ENCODE data around the gene WDR20. TPM values are rescaled to one million over a fixed set of nuclear protein-coding genes. Genes with fewer than 3 reads are reported as not detected.

WDR20 gene
- polyA plus RNA-seq, 1 of the 3 experiments (the other 2 are of a cell fraction) = 12.4 TPM

DNA sequence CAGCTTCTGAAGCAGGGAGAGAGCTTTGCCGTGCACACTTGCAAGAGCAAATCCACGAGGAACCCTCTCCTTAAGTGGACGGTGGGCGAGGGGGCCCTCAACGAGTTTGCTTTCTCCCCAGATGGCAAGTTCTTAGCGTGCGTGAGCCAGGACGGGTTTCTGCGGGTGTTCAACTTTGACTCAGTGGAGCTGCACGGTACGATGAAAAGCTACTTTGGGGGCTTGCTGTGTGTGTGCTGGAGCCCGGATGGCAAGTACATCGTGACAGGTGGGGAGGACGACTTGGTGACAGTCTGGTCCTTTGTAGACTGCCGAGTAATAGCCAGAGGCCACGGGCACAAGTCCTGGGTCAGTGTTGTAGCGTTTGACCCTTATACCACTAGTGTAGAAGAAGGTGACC, 69.0 kb downstream of the WDR20 start:
- Histone ChIP-seq H3K27me3 (ENCODE audit: insufficient read depth) (no peaks in the 10 kb centered on the region), H3K9me3 (no peaks in the 10 kb centered on the region), H4K20me1 (ENCODE audit: insufficient read depth) (no peaks in the 10 kb centered on the region), H3K9me2 (no peaks in the 10 kb centered on the region), H3F3A (replicated peaks; ENCODE audit: insufficient read depth) (no peaks in the 10 kb centered on the region), H3K4me1 (ENCODE audit: control insufficient read depth in 1 of 2, insufficient read depth in 2 of 2, low read depth in 1 of 2, low read length in 1 of 2) (peaks cover 0 to 19% of the 10 kb centered on the region in 2 experiments; a peak in 1 of 4 replicates), H3K4me2 (no peak overlapping the region), H3K4me3 (ENCODE audit: low read depth in 2 of 2, low read length in 1 of 2) (no peak overlapping the region), H3K9ac (no peak overlapping the region), H3K36me3 (replicated peaks in 1 of 2; ENCODE audit: control insufficient read depth in 1 of 2, insufficient read depth in 2 of 2, low read length in 1 of 2) (peaks cover 29 to 40% of the 10 kb centered on the region in 2 experiments), H2AFZ (ENCODE audit: low read depth) (no peak overlapping the region), H3K79me2 (ENCODE audit: insufficient read depth) (peaks cover 18% of the 10 kb centered on the region; the same call in 1 of the 2 replicates), H3K27ac (ENCODE audit: low read depth in 2 of 2, low read length in 1 of 2) (no peak overlapping the region)
- ChIA-PET POLR2A (no interaction called here), CTCF (interaction anchor here (0.6 to 1.2 kb wide), 3 partner anchors 69 to 147 kb away, joined by 3 to 4 read pairs (median 4); partner anchors contain the start of gene WDR20)
- TF ChIP-seq MXI1 (IDR thresholded peaks at IDR 0.05; ENCODE audit: low read depth, low read length) (no peak), RCOR1 (IDR thresholded peaks at IDR 0.05; ENCODE audit: low read length) (no peak), TEAD4 (IDR thresholded peaks at IDR 0.05; ENCODE audit: borderline replicate concordance, insufficient read depth) (no peak)
- TF ChIP-seq, protein P1, sequence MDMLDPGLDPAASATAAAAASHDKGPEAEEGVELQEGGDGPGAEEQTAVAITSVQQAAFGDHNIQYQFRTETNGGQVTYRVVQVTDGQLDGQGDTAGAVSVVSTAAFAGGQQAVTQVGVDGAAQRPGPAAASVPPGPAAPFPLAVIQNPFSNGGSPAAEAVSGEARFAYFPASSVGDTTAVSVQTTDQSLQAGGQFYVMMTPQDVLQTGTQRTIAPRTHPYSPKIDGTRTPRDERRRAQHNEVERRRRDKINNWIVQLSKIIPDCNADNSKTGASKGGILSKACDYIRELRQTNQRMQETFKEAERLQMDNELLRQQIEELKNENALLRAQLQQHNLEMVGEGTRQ (IDR thresholded peaks at IDR 0.05; ENCODE audit: borderline replicate concordance, low read depth, low read length) = no peak
- WGBS (ENCODE audit: low lambda C conversion rate) = 98% methylated on average over 17 of the region's 17 CpGs
- DNase-seq = no peak

DNA sequence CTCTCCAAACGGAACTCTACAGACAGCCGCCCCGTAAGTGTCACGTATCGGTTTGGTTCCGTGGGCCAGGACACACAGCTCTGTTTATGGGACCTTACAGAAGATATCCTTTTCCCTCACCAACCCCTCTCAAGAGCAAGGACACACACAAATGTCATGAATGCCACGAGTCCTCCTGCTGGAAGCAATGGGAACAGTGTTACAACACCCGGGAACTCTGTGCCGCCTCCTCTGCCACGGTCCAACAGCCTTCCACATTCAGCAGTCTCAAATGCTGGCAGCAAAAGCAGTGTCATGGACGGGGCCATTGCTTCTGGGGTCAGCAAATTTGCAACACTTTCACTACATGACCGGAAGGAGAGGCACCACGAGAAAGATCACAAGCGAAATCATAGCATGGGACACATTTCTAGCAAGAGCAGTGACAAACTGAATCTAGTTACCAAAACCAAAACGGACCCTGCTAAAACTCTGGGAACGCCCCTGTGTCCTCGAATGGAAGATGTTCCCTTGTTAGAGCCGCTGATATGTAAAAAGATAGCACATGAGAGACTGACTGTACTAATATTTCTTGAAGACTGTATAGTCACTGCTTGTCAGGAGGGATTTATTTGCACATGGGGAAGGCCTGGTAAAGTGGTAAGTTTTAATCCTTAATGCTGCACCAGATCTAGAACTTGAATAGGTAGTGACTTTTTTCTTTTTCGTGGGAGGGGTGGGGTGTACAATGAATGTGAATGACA, 69.7 kb downstream of the WDR20 start:
- Histone ChIP-seq H3K4me2 (no peak overlapping the region), H3K9ac (no peak overlapping the region), H2AFZ (ENCODE audit: low read depth) (no peak overlapping the region), H3F3A (replicated peaks; ENCODE audit: insufficient read depth) (no peaks in the 10 kb centered on the region), H3K27ac (ENCODE audit: low read depth in 2 of 2, low read length in 1 of 2) (no peak overlapping the region; a peak in 1 of 4 replicates), H3K9me3 (no peaks in the 10 kb centered on the region), H3K9me2 (no peaks in the 10 kb centered on the region), H3K4me3 (ENCODE audit: low read depth in 2 of 2, low read length in 1 of 2) (no peak overlapping the region), H4K20me1 (ENCODE audit: insufficient read depth) (no peaks in the 10 kb centered on the region), H3K79me2 (ENCODE audit: insufficient read depth) (peaks cover 14% of the 10 kb centered on the region; the same call in 1 of the 2 replicates), H3K4me1 (ENCODE audit: control insufficient read depth in 1 of 2, insufficient read depth in 2 of 2, low read depth in 1 of 2, low read length in 1 of 2) (peaks cover 0 to 19% of the 10 kb centered on the region in 2 experiments; a peak in 1 of 4 replicates), H3K27me3 (ENCODE audit: insufficient read depth) (no peaks in the 10 kb centered on the region), H3K36me3 (replicated peaks in 1 of 2; ENCODE audit: control insufficient read depth in 1 of 2, insufficient read depth in 2 of 2, low read length in 1 of 2) (peaks cover 26 to 41% of the 10 kb centered on the region in 2 experiments)
- POLR2A ChIA-PET = no interaction called here
- TF ChIP-seq TAF1 (IDR thresholded peaks at IDR 0.05; ENCODE audit: borderline replicate concordance, low read depth, low read length) (no peak), RAD21 (IDR thresholded peaks at IDR 0.05; ENCODE audit: low read length) (peak; percentile 75), SMC3 (IDR thresholded peaks at IDR 0.05; ENCODE audit: low read depth, low read length) (peak; percentile 55; the same call in 1 of the 2 replicates)
- TF ChIP-seq, protein P2, sequence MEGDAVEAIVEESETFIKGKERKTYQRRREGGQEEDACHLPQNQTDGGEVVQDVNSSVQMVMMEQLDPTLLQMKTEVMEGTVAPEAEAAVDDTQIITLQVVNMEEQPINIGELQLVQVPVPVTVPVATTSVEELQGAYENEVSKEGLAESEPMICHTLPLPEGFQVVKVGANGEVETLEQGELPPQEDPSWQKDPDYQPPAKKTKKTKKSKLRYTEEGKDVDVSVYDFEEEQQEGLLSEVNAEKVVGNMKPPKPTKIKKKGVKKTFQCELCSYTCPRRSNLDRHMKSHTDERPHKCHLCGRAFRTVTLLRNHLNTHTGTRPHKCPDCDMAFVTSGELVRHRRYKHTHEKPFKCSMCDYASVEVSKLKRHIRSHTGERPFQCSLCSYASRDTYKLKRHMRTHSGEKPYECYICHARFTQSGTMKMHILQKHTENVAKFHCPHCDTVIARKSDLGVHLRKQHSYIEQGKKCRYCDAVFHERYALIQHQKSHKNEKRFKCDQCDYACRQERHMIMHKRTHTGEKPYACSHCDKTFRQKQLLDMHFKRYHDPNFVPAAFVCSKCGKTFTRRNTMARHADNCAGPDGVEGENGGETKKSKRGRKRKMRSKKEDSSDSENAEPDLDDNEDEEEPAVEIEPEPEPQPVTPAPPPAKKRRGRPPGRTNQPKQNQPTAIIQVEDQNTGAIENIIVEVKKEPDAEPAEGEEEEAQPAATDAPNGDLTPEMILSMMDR (IDR thresholded peaks at IDR 0.05) = peak; percentile 44
- peak; percentile 67 for DNase-seq
- WGBS (ENCODE audit: low lambda C conversion rate) = 86% methylated on average over 19 of the region's 19 CpGs
- CTCF ChIA-PET = interaction anchor here (0.6 to 1.2 kb wide), 3 partner anchors 70 to 147 kb away, joined by 3 to 4 read pairs (median 4); partner anchors contain the start of gene WDR20
